HG03060 (cell line): ENCODE data around the gene CBARP.

Experiments used
- ATAC-seq: cut with Tn5 transposase; IDR thresholded peaks from one replicate; pipeline ENCODE4 v1.9.1; 2021; ENCODE audit warnings: low read depth, moderate number of reproducible peaks; ENCODE audit not compliant: unreplicated experiment

The CBARP gene

DNA sequence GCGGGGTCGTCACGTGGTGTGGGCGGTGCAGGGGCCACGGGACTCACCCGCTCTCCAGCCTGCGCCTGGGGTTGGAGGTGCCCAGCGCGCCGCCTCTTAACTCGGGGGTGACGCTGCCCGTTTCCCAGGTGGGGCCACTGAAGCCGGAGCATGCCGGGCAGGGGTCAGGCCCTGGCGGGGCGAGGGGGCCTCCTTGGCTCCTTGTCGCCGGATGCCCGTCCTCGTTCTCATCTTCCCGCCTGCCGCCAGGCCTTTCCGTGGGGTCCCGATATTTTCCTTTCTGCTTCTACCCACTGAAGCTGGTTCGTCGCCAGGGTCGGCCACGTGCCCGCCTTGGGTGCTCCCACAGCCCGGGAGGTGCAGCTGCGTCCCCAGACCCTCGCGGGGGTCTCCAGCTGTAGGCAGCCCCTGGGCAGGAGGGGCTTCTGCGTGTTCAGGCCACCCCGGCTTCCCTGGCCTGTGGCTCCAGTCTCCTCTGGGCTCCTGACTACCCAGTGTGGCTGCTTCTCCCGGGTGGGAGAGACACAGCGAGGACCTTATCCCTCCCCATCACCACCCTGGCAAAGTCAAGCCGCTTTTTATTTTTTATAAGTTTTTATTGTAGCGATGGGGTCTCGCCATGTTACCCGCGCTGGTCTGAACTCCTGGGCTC is 38.3 kb upstream of the CBARP start:
- no peak for ATAC-seq

DNA sequence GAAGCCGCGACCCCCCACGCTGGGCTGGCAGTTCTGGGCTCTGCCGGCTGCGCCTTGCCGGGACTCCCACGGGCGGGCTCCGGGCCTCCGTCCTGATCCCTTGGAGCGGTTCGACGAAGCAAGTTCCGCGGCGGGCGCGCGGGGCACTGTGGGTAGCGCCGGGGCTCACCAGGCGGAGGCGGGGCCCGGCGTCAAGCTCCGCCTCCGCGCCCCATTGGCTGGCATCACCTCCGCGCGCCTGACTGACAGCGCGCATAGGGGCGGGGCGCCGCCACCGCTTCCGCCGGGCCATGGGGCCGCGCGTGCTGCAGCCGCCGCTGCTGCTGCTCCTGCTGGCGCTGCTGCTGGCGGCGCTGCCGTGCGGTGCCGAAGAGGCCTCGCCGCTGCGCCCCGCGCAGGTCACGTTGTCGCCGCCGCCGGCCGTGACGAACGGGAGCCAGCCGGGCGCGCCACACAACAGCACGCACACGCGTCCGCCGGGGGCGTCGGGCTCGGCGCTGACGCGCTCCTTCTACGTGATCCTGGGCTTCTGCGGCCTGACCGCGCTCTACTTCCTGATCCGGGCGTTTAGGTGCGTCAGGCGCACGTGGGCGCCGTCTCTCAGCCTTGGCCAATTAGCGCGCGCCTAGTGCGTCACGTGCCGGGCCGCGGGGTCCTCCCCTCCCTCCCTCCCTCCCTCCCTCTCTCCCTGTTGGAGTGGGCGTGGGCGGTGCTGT is 37.6 kb upstream of the CBARP start, which contains the start of gene FAM174C:
Gene FAM174C (plus strand): TSS at position 271 of the 716 bp plus-strand sequence. CDS start 20 bp downstream, at position 291.
- peak; percentile 58 for ATAC-seq

DNA sequence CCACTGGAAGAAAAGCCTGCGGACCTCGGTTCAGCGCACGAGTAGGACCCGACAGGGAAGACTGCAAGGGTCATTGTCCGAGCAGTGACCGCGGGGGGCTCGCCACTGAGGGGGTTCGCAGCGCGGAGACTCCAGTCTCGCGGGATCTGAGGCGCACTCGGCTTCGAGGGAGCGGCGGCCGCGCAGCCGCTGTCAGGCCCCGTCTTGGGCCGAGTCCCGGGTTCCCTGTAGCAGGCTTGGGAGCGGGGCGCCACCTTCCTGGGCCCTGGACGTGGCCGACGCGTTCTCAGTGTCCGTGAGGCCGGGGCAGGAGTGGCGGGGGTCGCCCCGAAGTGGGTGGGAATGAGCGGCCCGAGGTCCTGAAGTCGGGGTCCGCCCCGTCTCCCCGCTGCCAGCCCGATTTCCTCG is 37.1 kb upstream of the CBARP start:
- no peak for ATAC-seq

DNA sequence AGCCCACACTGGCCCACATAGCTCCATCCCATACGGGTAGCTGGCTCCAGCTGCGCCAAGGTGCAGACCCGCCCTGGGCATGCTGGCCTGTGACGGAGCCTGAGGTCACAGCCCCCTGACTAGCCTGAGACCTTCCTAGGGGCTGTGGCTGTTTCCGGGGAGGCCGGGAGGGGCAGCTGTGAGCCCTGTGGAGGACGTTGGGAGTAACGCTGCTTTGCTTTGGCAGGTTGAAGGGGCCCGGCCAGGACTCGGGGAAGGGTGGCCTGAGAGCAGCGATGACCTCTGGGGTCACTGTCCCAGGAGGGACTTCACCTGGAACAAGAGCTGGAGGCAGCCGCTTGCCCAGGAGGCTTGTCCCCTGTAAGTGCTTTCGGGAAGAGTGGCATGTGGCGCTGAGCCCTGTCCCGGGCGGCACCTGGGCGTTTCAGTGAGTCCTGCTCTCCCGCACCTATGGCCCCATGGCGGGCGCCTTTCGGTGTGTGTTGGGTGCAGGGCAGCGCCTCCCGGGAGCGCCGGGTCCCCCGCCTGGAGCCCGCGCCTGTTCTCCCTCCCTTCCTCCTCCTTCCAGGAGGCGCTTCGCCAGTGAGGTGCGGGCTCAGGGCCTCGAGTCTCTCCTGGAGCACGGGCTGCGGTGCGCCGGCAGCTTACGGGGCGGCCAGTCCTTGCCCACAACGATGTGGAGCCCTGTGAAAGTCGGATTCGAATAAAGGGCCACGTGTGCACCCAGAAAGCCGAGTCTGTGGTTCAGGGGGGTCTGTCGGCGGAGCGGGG is 36.5 kb upstream of the CBARP start:
- ATAC-seq = no peak

DNA sequence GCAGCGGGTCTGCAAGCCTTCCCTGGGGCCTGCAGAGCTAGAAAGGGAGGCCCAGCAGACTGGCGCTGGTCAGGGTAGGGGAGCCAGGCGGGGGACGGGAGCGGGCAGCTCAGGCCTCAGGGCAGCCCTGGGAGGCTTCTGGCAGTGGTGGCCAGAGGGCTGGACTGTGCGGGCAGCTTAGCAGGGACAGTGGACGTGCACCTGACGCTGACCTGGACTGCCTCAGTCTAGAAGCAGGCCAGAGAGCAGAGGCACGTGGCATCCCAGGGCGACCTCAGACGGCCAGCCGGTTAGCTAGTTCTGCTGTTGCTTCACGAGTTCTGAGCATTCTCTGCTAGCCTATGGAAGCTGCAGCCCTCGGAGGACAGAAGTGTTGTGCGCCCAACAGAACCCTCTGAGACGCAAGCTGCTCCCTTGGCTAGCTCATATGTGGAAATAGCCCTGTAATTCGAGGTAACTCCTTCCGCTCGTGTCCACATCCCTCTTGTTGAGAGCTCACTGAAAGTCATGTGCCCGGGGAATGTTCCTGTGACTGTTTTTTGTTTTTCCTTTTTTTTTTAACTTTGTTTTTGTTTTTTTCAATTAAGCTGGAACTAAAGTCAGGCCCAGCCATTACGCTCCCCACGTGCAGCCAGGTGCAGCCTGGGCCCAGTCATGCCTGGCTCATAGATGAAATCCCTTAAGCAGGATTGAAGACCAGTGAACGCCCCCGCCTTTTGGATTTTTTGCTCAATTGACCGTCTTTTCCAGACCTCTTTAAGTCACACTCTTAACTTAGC is 35.6 kb upstream of the CBARP start:
- no peak for ATAC-seq

DNA sequence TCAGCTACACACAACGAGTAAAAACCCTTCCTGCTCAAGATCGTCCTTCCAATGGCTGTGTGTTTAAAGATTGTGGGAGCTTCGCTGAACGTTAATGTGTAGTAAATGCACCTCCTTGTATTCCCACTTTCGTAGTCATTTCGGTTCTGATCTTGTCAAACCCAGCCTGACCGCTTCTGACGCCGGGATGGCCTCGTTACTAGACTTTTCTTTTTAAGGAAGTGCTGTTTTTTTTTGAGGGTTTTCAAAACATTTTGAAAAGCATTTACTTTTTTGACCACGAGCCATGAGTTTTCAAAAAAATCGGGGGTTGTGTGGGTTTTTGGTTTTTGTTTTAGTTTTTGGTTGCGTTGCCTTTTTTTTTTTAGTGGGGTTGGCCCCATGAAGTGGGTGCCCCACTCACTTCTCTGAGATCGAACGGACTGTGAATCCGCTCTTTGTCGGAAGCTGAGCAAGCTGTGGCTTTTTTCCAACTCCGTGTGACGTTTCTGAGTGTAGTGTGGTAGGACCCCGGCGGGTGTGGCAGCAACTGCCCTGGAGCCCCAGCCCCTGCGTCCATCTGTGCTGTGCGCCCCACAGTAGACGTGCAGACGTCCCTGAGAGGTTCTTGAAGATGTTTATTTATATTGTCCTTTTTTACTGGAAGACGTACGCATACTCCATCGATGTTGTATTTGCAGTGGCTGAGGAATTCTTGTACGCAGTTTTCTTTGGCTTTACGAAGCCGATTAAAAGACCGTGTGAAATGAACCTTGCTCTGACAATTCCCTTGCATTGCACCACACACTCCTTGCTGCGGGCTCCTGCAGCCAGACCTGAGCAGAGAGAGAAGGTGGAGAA is 34.8 kb upstream of the CBARP start:
- no peak for ATAC-seq

DNA sequence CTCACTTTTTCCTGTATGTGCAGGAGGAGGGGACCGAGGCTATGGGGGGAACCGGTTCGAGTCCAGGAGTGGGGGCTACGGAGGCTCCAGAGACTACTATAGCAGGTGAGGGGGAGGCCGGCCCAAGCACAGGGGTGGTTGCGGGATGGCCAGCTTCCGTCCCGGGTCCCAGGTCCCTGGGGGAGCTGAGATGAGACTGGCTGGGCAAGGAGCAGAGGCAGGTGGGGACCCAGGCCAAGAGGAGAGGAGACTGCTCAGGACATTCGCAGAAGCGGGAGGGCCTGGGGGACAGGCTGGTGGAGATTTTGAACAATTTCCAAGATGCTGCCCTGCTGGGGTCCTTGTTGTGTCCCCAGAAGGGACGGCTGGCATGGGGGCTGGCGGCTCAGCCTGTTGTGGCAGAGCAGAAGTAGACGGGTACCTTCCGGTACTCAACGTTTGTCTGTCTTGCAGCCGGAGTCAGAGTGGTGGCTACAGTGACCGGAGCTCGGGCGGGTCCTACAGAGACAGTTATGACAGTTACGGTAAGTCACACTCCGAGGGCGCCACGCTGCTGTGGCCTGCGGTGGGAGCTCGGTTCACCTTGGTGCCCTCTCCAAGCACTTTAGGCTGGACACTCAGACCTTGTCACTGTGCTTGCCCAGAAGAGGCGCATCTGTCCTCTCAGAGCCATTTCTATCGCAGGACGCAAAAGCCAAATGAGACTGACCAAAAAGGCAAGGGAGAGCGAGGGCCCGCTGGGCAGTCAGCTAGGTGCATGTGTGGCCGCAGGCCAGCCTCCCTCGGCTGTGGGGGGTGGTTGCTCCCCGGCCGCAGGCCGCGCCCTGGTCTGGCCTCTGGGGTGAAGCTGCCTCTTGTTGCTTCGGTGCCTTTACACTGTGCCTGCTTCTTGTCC is 34.0 kb upstream of the CBARP start:
- ATAC-seq = no peak

DNA sequence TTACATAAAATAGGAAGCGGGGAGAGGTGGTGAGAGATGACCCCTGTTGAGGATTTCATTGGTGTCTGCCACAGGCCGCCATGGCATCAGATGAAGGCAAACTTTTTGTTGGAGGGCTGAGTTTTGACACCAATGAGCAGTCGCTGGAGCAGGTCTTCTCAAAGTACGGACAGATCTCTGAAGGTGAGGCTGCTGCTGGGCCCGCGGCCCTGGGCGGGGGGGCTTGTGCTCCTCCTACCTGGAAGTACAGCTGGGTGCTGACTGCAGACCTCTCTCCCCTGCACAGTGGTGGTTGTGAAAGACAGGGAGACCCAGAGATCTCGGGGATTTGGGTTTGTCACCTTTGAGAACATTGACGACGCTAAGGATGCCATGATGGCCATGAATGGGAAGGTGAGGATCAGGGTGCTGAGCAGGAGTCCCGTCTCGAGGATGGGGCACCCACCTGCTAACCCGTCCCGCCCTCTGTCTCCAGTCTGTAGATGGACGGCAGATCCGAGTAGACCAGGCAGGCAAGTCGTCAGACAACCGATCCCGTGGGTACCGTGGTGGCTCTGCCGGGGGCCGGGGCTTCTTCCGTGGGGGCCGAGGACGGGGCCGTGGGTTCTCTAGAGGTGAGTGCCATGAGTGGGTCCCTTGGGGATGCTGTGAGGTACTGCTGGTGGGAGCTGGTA is 33.2 kb upstream of the CBARP start:
- no peak for ATAC-seq

DNA sequence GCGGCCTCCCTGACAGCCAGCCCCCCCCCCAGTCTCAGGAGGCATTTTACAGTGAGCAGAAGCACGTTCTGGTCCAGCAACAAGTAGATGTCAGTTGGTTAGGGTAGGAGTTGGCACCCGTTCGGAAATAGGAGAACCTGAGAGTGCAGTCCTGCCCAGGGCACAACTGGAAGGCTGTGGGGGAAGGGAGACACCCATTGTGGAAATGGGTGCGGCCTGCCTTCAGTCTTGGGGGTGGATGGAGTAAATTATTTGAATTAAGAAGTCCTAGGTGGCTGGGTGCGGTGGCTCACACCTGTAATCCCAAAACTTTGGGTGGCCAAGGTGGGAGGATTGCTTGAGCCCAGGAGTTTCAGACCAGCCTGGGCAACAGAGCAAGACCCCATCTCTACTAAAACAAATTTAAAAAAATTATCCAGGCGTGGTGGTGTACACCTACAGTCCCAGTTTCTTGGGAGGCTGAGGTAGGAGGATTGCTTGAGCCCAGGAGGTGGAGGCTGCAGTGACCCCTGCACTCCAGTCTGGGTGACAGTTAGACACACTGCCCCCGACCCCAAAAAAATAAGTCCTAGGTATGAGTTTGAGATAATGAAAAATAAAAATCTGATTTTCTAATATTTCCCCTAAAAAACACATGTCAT is 32.5 kb upstream of the CBARP start:
- ATAC-seq = no peak

DNA sequence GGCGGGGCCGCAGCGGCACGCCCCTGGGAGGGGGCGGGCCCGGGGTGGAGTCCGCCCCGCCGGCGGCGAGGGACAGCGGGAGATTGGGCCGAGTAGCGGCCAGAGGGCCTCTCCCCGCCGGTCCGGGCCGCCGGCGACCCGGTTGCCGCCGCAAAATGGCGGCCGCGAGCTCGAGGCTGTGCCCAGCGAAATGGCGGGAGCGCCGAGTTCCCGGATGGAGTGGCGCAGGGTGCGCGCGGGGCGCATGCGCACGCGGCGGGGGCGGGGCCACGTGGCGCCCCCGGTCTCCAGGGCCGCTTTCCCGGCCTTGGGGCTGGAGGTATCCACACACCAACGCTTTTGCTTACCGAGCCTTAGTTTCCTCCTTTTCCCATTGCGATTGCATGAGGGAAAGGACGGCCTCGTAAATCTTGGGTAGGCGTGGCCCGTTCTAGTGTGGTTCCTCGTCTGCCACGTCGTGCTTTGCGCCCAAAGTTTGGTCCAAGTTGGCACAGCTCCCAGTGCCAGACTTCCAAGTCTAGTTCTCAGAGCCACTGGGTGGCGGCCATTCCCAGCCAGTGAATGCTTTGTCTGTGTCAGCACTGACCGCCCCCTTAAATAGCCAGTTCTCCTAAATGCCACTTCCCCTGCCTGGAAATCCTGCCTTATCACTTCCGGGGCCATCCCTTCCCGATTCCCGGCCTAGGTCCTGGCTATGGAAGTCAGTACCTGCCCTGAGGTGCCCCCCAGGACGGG is 31.8 kb upstream of the CBARP start:
- ATAC-seq = peak; percentile 3

DNA sequence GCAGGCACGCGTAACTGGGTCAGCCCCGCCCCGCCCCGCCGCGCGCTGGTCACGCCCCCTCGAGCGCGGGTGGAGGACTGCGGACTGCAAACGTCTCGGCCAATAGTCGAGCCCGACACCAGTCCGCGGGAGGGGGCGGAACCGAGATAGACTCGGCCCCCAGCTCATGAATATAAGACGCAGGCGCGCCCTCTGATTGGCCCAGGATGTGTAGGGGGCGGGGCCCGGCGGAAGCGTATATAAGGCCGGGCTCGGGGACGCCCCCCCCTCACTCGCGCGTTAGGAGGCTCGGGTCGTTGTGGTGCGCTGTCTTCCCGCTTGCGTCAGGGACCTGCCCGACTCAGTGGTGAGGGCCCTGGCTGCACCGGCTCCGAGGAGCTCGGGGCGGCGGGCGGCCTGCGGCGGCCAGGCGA is 31.3 kb upstream of the CBARP start, which contains the start of gene CIRBP:
Gene CIRBP (plus strand): TSS at position 268 of the 413 bp plus-strand sequence. CDS start 1,602 bp downstream, outside the sequence.
- ATAC-seq = peak; percentile 32

DNA sequence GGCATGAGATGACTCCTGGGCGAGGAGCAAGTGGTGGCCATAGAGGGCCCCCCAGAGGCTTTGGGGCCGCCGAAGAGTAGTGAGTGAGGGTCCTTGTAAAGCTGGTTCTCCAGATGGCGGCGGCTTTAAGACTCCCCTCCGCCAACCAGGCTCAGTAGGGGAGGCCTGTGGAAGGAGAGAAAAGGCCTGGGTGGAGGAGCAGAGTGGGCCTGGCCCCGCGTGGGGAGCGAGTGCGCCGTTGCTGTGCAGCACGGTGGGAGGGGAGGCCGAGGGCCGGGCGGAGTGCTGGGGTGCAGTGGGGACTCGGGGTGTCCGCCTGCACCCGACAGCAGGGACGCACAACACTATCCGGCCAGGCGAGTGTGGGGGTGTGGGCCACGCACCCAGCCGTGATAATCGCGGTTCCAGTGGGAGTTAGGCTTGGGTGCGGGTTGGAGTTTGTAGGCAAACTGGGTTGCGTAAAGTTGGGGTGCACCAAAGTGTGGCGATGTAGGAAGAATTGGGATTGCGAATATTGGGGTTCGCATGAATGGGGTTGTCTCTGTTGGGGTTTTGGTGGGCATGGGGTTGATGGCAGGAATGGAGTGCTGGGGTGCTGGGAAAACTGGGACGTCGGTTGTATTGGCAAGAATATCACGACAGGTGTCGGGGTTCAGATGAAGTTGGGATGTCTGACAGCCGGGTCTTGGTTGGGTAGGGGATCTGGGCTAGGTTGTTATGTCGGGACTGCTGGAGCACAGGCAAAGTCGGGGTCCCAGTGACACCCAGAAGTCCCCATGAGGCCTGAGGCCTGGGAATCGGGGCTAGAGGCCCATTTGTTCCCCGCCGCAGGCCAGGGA is 30.6 kb upstream of the CBARP start:
- ATAC-seq = no peak

DNA sequence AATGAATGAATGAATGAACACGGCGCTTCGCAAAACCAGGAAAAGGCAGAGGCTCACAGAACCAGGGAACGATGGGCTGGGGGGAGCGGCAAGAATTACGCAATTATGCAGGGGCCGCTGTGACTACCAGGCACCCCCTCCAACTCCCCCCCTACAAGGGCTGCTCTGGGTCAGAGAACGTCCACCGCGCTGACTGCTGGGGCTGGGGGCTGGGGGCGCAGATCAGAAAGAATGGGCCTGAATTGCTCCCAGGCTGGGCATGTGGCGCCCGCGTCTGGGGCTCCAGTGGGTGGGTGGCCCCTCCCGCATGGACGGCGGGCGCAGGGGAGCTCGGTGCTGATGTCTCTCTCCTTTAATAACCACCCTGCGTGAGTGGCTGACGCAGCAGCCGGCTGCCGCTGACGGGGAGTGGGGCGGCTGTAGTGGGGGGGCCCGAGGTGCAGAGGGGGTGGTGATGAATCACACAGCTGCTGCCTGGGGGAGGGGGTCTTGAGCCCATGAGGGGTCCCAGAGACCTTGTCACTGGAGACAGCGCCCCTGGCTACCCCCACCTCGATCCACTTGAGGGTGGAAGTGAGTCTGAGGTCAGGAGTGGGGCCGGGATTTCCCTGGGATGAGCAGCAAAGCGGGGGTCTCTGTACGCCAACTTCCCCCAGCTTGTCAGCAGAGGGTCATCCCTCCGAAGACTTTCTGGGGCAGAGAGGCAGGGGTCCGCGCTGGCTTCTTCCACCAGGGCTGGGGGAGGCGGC is 29.8 kb upstream of the CBARP start:
- ATAC-seq = no peak

DNA sequence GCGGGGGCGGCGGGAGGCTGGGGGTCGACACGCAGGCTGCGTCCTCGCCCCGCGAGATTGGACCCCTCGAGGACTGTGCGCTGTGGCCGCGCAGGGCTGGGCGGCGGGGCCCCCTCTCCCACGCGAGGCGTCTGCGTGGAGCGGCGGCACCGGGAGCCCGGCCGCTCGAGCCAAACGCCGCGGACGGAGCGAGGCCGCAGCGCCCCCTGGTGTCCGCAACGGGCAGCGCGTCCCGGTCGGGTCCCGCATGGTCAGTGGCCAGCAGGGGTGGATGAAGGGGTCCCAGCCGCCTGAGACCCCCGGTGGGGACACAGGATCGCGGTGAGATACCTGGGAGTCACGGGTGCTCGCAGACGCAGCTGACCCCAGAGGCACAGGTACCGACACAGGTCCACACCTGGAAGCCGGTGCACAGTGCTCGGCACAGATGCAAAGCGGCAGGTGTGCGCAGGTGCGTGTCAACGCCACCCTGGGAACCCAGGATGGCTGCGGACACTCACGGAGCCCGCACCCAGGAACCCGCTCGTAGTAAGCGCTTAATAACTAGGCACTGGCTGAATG is 29.2 kb upstream of the CBARP start:
- ATAC-seq = no peak
